LoVo (cell line): Measurements from ENCODE around the gene PVR.
"Not testable (repeated sequence)": the region's sequence is repeated elsewhere in the genome, so short reads cannot be mapped to it uniquely, and the experiment has no call there.

ENCODE experiments used
- DNase-seq: peaks from one replicate; pipeline ENCODE4 v3.0.0-alpha.2; 2016; ENCODE audit warnings: low spot score

PVR gene

GRCh38 chr19:44643605-44644401 is at the start of gene PVR:
TSS of gene PVR (plus strand) at chr19:44643910. CDS start at chr19:44644097, 187 bp downstream.
- DNase-seq = peak; percentile 87

- peak; percentile 72 for DNase-seq
Observed at GRCh38 chr19:44596428-44597130, 47.1 kb upstream of the PVR start.

- no peak for DNase-seq
Observed at GRCh38 chr19:44597131-44597491, 46.6 kb upstream of the PVR start.

GRCh38 chr19:44598355-44598754 is 45.4 kb upstream of the PVR start:
- DNase-seq = no peak

- DNase-seq = peak; percentile 71
Observed at GRCh38 chr19:44598880-44599279, 44.8 kb upstream of the PVR start.

- DNase-seq = no peak
Observed at GRCh38 chr19:44600466-44600865, 43.2 kb upstream of the PVR start.

GRCh38 chr19:44602081-44602480 is 41.6 kb upstream of the PVR start:
- DNase-seq = no peak

- DNase-seq = no peak
Observed at GRCh38 chr19:44603201-44603945, 40.3 kb upstream of the PVR start.

GRCh38 chr19:44604241-44604640 is 39.5 kb upstream of the PVR start:
- DNase-seq = no peak

GRCh38 chr19:44605547-44605946 is 38.2 kb upstream of the PVR start:
- DNase-seq = no peak

GRCh38 chr19:44607049-44607448 is 36.7 kb upstream of the PVR start:
- no peak for DNase-seq

- no peak for DNase-seq
Observed at GRCh38 chr19:44607917-44608316, 35.8 kb upstream of the PVR start.

- DNase-seq = no peak
Observed at GRCh38 chr19:44608391-44608821, 35.3 kb upstream of the PVR start.

GRCh38 chr19:44609219-44609618 is 34.5 kb upstream of the PVR start:
- DNase-seq = no peak

- DNase-seq = not testable (repeated sequence)
Observed at GRCh38 chr19:44610497-44610896, 33.2 kb upstream of the PVR start.

GRCh38 chr19:44611812-44612295 is 31.9 kb upstream of the PVR start:
- DNase-seq = no peak

GRCh38 chr19:44613295-44614178 is 30.2 kb upstream of the PVR start, which contains the start of gene IGSF23:
TSS of gene IGSF23 (plus strand) at chr19:44613563. CDS start at chr19:44613646, 83 bp downstream.
- peak; percentile 45 for DNase-seq

- DNase-seq = no peak
Observed at GRCh38 chr19:44614313-44614712, 29.4 kb upstream of the PVR start.

- DNase-seq = no peak
Observed at GRCh38 chr19:44615863-44616247, 27.9 kb upstream of the PVR start.

- DNase-seq = no peak
Observed at GRCh38 chr19:44617110-44617880, 26.4 kb upstream of the PVR start.
